ENCODE results near the gene TMEM187.

DNA sequence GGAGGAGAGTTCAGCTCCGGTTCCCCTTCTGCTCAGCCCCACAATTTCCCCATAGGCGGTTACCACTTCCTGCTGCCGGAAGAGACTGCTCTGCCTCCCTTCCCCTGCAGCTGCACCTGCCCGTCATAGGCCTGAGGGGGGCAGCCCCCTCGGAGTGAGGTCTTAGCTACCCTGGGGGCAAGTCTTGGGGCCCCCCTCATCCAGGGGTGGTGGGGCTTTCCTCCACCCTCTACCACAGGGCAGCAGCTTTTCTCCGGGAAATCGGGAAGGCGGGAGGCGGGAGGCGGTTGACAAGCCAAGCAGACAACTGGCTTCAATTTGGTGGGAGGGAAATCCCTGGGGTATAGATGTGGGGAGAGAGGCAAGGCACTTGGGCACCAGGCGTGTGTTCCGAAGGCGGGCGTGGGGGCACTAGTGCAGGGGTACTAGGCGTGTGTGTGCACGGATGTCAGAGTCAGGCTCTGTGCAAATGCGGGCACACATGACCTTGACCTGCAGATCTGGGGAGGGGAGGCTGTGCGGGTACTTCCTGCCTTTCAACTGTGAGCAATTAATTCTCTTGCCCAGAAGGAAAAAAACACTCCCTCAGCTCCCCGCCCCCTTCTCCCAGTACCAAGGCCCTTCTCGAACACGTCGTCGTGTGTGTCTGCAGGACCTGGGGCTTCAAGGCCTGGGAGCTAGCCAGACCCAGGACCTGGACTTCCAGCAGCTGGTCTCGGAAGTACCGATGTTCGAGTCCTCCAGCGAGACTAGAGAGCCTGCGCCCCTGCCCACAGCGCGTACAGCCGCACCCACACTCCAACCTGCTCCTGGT lies 45.5 kb upstream of the TMEM187 start:
- TF ChIP-seq, protein P1, sequence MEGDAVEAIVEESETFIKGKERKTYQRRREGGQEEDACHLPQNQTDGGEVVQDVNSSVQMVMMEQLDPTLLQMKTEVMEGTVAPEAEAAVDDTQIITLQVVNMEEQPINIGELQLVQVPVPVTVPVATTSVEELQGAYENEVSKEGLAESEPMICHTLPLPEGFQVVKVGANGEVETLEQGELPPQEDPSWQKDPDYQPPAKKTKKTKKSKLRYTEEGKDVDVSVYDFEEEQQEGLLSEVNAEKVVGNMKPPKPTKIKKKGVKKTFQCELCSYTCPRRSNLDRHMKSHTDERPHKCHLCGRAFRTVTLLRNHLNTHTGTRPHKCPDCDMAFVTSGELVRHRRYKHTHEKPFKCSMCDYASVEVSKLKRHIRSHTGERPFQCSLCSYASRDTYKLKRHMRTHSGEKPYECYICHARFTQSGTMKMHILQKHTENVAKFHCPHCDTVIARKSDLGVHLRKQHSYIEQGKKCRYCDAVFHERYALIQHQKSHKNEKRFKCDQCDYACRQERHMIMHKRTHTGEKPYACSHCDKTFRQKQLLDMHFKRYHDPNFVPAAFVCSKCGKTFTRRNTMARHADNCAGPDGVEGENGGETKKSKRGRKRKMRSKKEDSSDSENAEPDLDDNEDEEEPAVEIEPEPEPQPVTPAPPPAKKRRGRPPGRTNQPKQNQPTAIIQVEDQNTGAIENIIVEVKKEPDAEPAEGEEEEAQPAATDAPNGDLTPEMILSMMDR (IDR thresholded peaks at IDR 0.05 in 8 of 11, conservative IDR thresholded peaks at IDR 0.05 in 3 of 11): peak in 2 of 11 experiments; percentile 24 to 40
- TF ChIP-seq POLR2A (IDR thresholded peaks at IDR 0.05) (peak in 2 of 3 donors; percentile 5 to 12), POLR2AphosphoS5 (IDR thresholded peaks at IDR 0.05) (peak; percentile 78 to 90 (median 89))

Measured in spleen (tissue), 7 donors.